Measurements from ENCODE around the gene NFKBIE.
A peak's percentile ranks its signal among the peaks of the same experiment; 100 is the strongest.

The NFKBIE gene

GRCh38 chr6:44237021-44237812 lies 28.1 kb downstream of the NFKBIE start:
- Histone ChIP-seq H2BK12ac (ENCODE audit: low read length in 2 of 2) (peak overlapping the region in 1 of 2 experiments; percentile 76), H3K4me2 (ENCODE audit: low read length, poor library complexity, severe bottlenecking) (peak overlapping the region; percentile 84), H3K27ac (ENCODE audit: low read length, poor library complexity, severe bottlenecking) (peak overlapping the region; percentile 96), H4K91ac (ENCODE audit: low read length) (peak overlapping the region; percentile 88), H3K36me3 (ENCODE audit: control insufficient read depth in 1 of 2, insufficient read depth in 2 of 2, low read depth in 1 of 2, low read length in 2 of 2) (peaks cover 2 to 15% of the 10 kb centered on the region in 2 experiments), H3K4me1 (ENCODE audit: control insufficient read depth, insufficient read depth, low read depth, low read length) (peaks cover 25% of the 10 kb centered on the region), H3K23ac (ENCODE audit: low read length in 2 of 2) (no peak overlapping the region), H2AK5ac (ENCODE audit: low read length, severe bottlenecking) (peak overlapping the region; percentile 96), H3K9ac (ENCODE audit: low read length) (peak overlapping the region; percentile 84), H2BK5ac (ENCODE audit: low read depth, low read length, poor library complexity, severe bottlenecking) (peak overlapping the region; percentile 80), H3K4ac (ENCODE audit: low read depth in 1 of 2, low read length in 2 of 2) (peak overlapping the region; percentile 20 to 84), H3K79me1 (replicated peaks; ENCODE audit: low read length, poor library complexity, severe bottlenecking) (peaks cover 2% of the 10 kb centered on the region), H2BK120ac (ENCODE audit: low read depth, low read length) (peak overlapping the region; percentile 61), H3K9me3 (ENCODE audit: control insufficient read depth, low read length) (no peaks in the 10 kb centered on the region), H3K4me3 (ENCODE audit: insufficient read depth in 1 of 2, low read depth in 1 of 2, low read length in 2 of 2) (peak overlapping the region; percentile 55 to 75), H4K8ac (ENCODE audit: low read length) (peak overlapping the region; percentile 87), H3K14ac (ENCODE audit: low read length in 2 of 2) (peak overlapping the region in 1 of 2 experiments; percentile 91), H3K27me3 (ENCODE audit: control insufficient read depth in 1 of 2, insufficient read depth in 1 of 2, low read length in 2 of 2) (no peaks in the 10 kb centered on the region), H2AFZ (ENCODE audit: low read depth, low read length) (peak overlapping the region; percentile 70), H3K18ac (ENCODE audit: low read depth in 1 of 2, low read length in 2 of 2) (peak overlapping the region; percentile 89 to 93), H2BK15ac (ENCODE audit: low read depth, poor library complexity, severe bottlenecking) (peak overlapping the region; percentile 95)
- peak; percentile 98 for DNase-seq
- 43% methylated on average over 19 of the region's 22 CpGs for WGBS

- Histone ChIP-seq H3K9me3 (ENCODE audit: control insufficient read depth, low read length) (no peaks in the 10 kb centered on the region), H3K4ac (ENCODE audit: low read depth in 1 of 2, low read length in 2 of 2) (no peak overlapping the region), H2AK5ac (ENCODE audit: low read length, severe bottlenecking) (peak overlapping the region; percentile 25), H4K91ac (ENCODE audit: low read length) (no peak overlapping the region), H3K36me3 (ENCODE audit: control insufficient read depth in 1 of 2, insufficient read depth in 2 of 2, low read depth in 1 of 2, low read length in 2 of 2) (peaks cover 12 to 26% of the 10 kb centered on the region in 2 experiments), H2BK12ac (ENCODE audit: low read length in 2 of 2) (no peak overlapping the region), H3K14ac (ENCODE audit: low read length in 2 of 2) (no peak overlapping the region), H2AFZ (ENCODE audit: low read depth, low read length) (no peak overlapping the region), H3K9ac (ENCODE audit: low read length) (no peak overlapping the region), H3K4me1 (ENCODE audit: control insufficient read depth, insufficient read depth, low read depth, low read length) (peaks cover 25% of the 10 kb centered on the region), H3K79me1 (replicated peaks; ENCODE audit: low read length, poor library complexity, severe bottlenecking) (peaks cover 2% of the 10 kb centered on the region), H4K8ac (ENCODE audit: low read length) (no peak overlapping the region), H2BK15ac (ENCODE audit: low read depth, poor library complexity, severe bottlenecking) (no peak overlapping the region), H3K27ac (ENCODE audit: low read length, poor library complexity, severe bottlenecking) (no peak overlapping the region), H3K4me2 (ENCODE audit: low read length, poor library complexity, severe bottlenecking) (no peak overlapping the region), H2BK120ac (ENCODE audit: low read depth, low read length) (no peak overlapping the region), H3K18ac (ENCODE audit: low read depth in 1 of 2, low read length in 2 of 2) (no peak overlapping the region), H3K4me3 (ENCODE audit: insufficient read depth in 1 of 2, low read depth in 1 of 2, low read length in 2 of 2) (no peak overlapping the region), H3K23ac (ENCODE audit: low read length in 2 of 2) (no peak overlapping the region), H2BK5ac (ENCODE audit: low read depth, low read length, poor library complexity, severe bottlenecking) (no peak overlapping the region), H3K27me3 (ENCODE audit: control insufficient read depth in 1 of 2, insufficient read depth in 1 of 2, low read length in 2 of 2) (no peaks in the 10 kb centered on the region)
- no peak for DNase-seq
- WGBS = 98% methylated on average over 5 of the region's 6 CpGs
Measured at GRCh38 chr6:44235891-44236516, 29.3 kb downstream of the NFKBIE start.

- Histone ChIP-seq H2BK120ac (ENCODE audit: low read depth, low read length) (no peak overlapping the region), H3K4me1 (ENCODE audit: control insufficient read depth, insufficient read depth, low read depth, low read length) (peaks cover 25% of the 10 kb centered on the region), H3K4me2 (ENCODE audit: low read length, poor library complexity, severe bottlenecking) (peak overlapping the region; percentile 1), H2BK5ac (ENCODE audit: low read depth, low read length, poor library complexity, severe bottlenecking) (peak overlapping the region; percentile 25), H3K9me3 (ENCODE audit: control insufficient read depth, low read length) (no peaks in the 10 kb centered on the region), H3K14ac (ENCODE audit: low read length in 2 of 2) (no peak overlapping the region), H2BK12ac (ENCODE audit: low read length in 2 of 2) (no peak overlapping the region), H3K4ac (ENCODE audit: low read depth in 1 of 2, low read length in 2 of 2) (no peak overlapping the region), H4K91ac (ENCODE audit: low read length) (no peak overlapping the region), H4K8ac (ENCODE audit: low read length) (no peak overlapping the region), H3K36me3 (ENCODE audit: control insufficient read depth in 1 of 2, insufficient read depth in 2 of 2, low read depth in 1 of 2, low read length in 2 of 2) (peaks cover 14 to 33% of the 10 kb centered on the region in 2 experiments), H3K27me3 (ENCODE audit: control insufficient read depth in 1 of 2, insufficient read depth in 1 of 2, low read length in 2 of 2) (no peaks in the 10 kb centered on the region), H3K4me3 (ENCODE audit: insufficient read depth in 1 of 2, low read depth in 1 of 2, low read length in 2 of 2) (no peak overlapping the region), H3K23ac (ENCODE audit: low read length in 2 of 2) (no peak overlapping the region), H3K9ac (ENCODE audit: low read length) (peak overlapping the region; percentile 40), H3K18ac (ENCODE audit: low read depth in 1 of 2, low read length in 2 of 2) (no peak overlapping the region), H3K27ac (ENCODE audit: low read length, poor library complexity, severe bottlenecking) (peak overlapping the region; percentile 74), H2AK5ac (ENCODE audit: low read length, severe bottlenecking) (peak overlapping the region; percentile 20), H3K79me1 (replicated peaks; ENCODE audit: low read length, poor library complexity, severe bottlenecking) (peaks cover 2% of the 10 kb centered on the region), H2BK15ac (ENCODE audit: low read depth, poor library complexity, severe bottlenecking) (peak overlapping the region; percentile 21), H2AFZ (ENCODE audit: low read depth, low read length) (no peak overlapping the region)
- WGBS = 89% methylated on average over 5 of the region's 6 CpGs
- DNase-seq = no peak
Measured at GRCh38 chr6:44235269-44235668, 30.1 kb downstream of the NFKBIE start.

Data from mesenchymal stem cell (in vitro differentiated cells and primary cell).